Measurements from ENCODE around the gene GTF2H2.
"Not testable (repeated sequence)": the region's sequence is repeated elsewhere in the genome, so short reads cannot be mapped to it uniquely, and the experiment has no call there.

Gene GTF2H2

GRCh38 chr5:71067262-71067928, at the start of gene GTF2H2:
Gene GTF2H2, minus strand, starts transcription at chr5:71067676. Its CDS starts 4,913 bp downstream, at chr5:71062763.
- not testable (repeated sequence) for DNase-seq (ENCODE audit: low read depth)

- not testable (repeated sequence) for DNase-seq (ENCODE audit: low read depth)
Measured at GRCh38 chr5:71109730-71110275, 42.3 kb upstream of the GTF2H2 start.

GRCh38 chr5:71099996-71100395, 32.5 kb upstream of the GTF2H2 start:
- DNase-seq (ENCODE audit: low read depth): not testable (repeated sequence)

- DNase-seq (ENCODE audit: low read depth): not testable (repeated sequence)
Measured at GRCh38 chr5:71097930-71098203, 30.4 kb upstream of the GTF2H2 start.

- not testable (repeated sequence) for DNase-seq (ENCODE audit: low read depth)
Measured at GRCh38 chr5:71097173-71097929, 29.9 kb upstream of the GTF2H2 start.

GRCh38 chr5:71089773-71090172, 22.3 kb upstream of the GTF2H2 start:
- DNase-seq (ENCODE audit: low read depth): not testable (repeated sequence)

- not testable (repeated sequence) for DNase-seq (ENCODE audit: low read depth)
Measured at GRCh38 chr5:71088754-71089153, 21.3 kb upstream of the GTF2H2 start.

- DNase-seq (ENCODE audit: low read depth): not testable (repeated sequence)
Measured at GRCh38 chr5:71086145-71086544, 18.7 kb upstream of the GTF2H2 start.

- not testable (repeated sequence) for DNase-seq (ENCODE audit: low read depth)
Measured at GRCh38 chr5:71084280-71085063, 17.0 kb upstream of the GTF2H2 start.

GRCh38 chr5:71082898-71083297, 15.4 kb upstream of the GTF2H2 start:
- DNase-seq (ENCODE audit: low read depth): not testable (repeated sequence)

GRCh38 chr5:71082340-71082739, 14.9 kb upstream of the GTF2H2 start:
- not testable (repeated sequence) for DNase-seq (ENCODE audit: low read depth)

- not testable (repeated sequence) for DNase-seq (ENCODE audit: low read depth)
Measured at GRCh38 chr5:71061322-71061721, 6.2 kb downstream of the GTF2H2 start.

- DNase-seq (ENCODE audit: low read depth): not testable (repeated sequence)
Measured at GRCh38 chr5:71059426-71059825, 8.1 kb downstream of the GTF2H2 start.

GRCh38 chr5:71044808-71045207, 22.7 kb downstream of the GTF2H2 start:
- DNase-seq (ENCODE audit: low read depth): not testable (repeated sequence)

GRCh38 chr5:71044128-71044527, 23.3 kb downstream of the GTF2H2 start:
- not testable (repeated sequence) for DNase-seq (ENCODE audit: low read depth)

- DNase-seq (ENCODE audit: low read depth): not testable (repeated sequence)
Measured at GRCh38 chr5:71031046-71031776, 36.3 kb downstream of the GTF2H2 start.

- DNase-seq (ENCODE audit: low read depth): not testable (repeated sequence)
Measured at GRCh38 chr5:71025289-71025953, 42.1 kb downstream of the GTF2H2 start, which contains the start of gene NAIP. Gene NAIP, minus strand, starts transcription at chr5:71025339. Its CDS starts 12,424 bp downstream, at chr5:71012915.

GRCh38 chr5:71020643-71021042, 46.8 kb downstream of the GTF2H2 start:
- not testable (repeated sequence) for DNase-seq (ENCODE audit: low read depth)

GRCh38 chr5:71018376-71019005, 49.0 kb downstream of the GTF2H2 start:
- not testable (repeated sequence) for DNase-seq (ENCODE audit: low read depth)

- no peak for DNase-seq (ENCODE audit: low read depth)
Measured at GRCh38 chr5:71014176-71014575, 53.3 kb downstream of the GTF2H2 start.
